K562 (cell line): ENCODE measurements around the gene VARS1. TPM values are rescaled to one million over a fixed set of nuclear protein-coding genes. Genes with fewer than 3 reads are reported as not detected.

Source experiments
- CBX2 ChIP-seq: fragments of 200-600 bp; sonication (generic); IDR thresholded peaks from one replicate; pipeline ENCODE4 v1.6.1; 2012; ENCODE audit warnings: mild to moderate bottlenecking, low read length, inconsistent platforms; ENCODE audit not compliant: insufficient read depth, poor library complexity, severe bottlenecking
- CEBPG ChIP-seq, 3 experiments: fragments of 200-800 bp in 1 of 3; sonication (Bioruptor generic) in 1 of 3; sonication (generic) in 1 of 3; formaldehyde crosslinking in 1 of 3; IDR thresholded peaks in 2 of 3; conservative IDR thresholded peaks in 1 of 3; 2 replicates each; pipeline versions ENCODE4 v1.6.1 to v1.8.0; 2016 to 2022; ENCODE audit warnings: missing compliant biosample characterization in 2 of 3, missing genetic modification characterization in 2 of 3, mild to moderate bottlenecking in 1 of 3, missing genetic modification reagents in 1 of 3
- HDAC2 ChIP-seq: fragments of 450-650 bp; IDR thresholded peaks from 2 replicates; pipeline ENCODE4 v1.6.1; 2016; ENCODE audit warnings: mild to moderate bottlenecking
- HDAC8 ChIP-seq: fragments of 450-650 bp; IDR thresholded peaks from 2 replicates; pipeline ENCODE4 v1.6.1; 2016; ENCODE audit warnings: mild to moderate bottlenecking, missing genetic modification characterization, moderate library complexity, missing compliant biosample characterization
- HMG20B ChIP-seq: fragments of 250-450 bp; sonication (Bioruptor Pico); IDR thresholded peaks from 2 replicates; pipeline ENCODE4 v1.5.0; 2021; ENCODE audit warnings: mild to moderate bottlenecking
- MTF1 ChIP-seq: fragments of 250-450 bp; sonication (Bioruptor Pico); IDR thresholded peaks from 2 replicates; pipeline ENCODE4 v1.9.0; 2021; ENCODE audit warnings: moderate library complexity, mild to moderate bottlenecking, inconsistent platforms, borderline replicate concordance
- NFRKB ChIP-seq: fragments of 450-650 bp; IDR thresholded peaks from 2 replicates; pipeline ENCODE4 v1.6.1; 2016; ENCODE audit warnings: low read depth
- NFXL1 ChIP-seq: fragments of 450-650 bp; formaldehyde crosslinking; IDR thresholded peaks from 2 replicates; pipeline ENCODE4 v1.4.0; 2021; ENCODE audit warnings: mild to moderate bottlenecking
- POLR2H ChIP-seq: IDR thresholded peaks from 2 replicates; pipeline ENCODE4 v1.6.1; 2016; ENCODE audit warnings: missing genetic modification characterization, low read depth, mild to moderate bottlenecking, control low read depth, missing compliant biosample characterization, moderate library complexity
- PURB ChIP-seq: sonication (generic); formaldehyde crosslinking; IDR thresholded peaks from 2 replicates; pipeline ENCODE4 v1.9.0; 2021; ENCODE audit warnings: low read depth, mild to moderate bottlenecking, missing genetic modification reagents
- RB1 ChIP-seq: fragments of 450-650 bp; IDR thresholded peaks from 2 replicates; pipeline ENCODE4 v1.6.1; 2017; ENCODE audit warnings: low read depth, mild to moderate bottlenecking
- TCF7L2 ChIP-seq: fragments of 150-350 bp; IDR thresholded peaks from 2 replicates; pipeline ENCODE4 v1.6.1; 2016; ENCODE audit warnings: low read depth, mild to moderate bottlenecking, low read length, moderate library complexity
- ZNF197 ChIP-seq: fragments of 200-800 bp; sonication (Bioruptor generic); IDR thresholded peaks from 2 replicates; pipeline ENCODE4 v1.6.1; 2016; ENCODE audit warnings: low read depth, missing genetic modification characterization, missing compliant biosample characterization
- ZNF444 ChIP-seq: fragments of 250-450 bp; sonication (Bioruptor Pico); IDR thresholded peaks from 2 replicates; pipeline ENCODE4 v1.4.0; 2020; ENCODE audit warnings: mild to moderate bottlenecking, moderate library complexity
- ZNF699 ChIP-seq: fragments of 250-450 bp; sonication (Bioruptor Pico); IDR thresholded peaks from 2 replicates; pipeline ENCODE4 v1.8.0; 2021; ENCODE audit warnings: mild to moderate bottlenecking, moderate library complexity; ENCODE audit not compliant: insufficient replicate concordance
- ZNF830 ChIP-seq: fragments of 250-450 bp; sonication (Bioruptor Pico); IDR thresholded peaks from 2 replicates; pipeline ENCODE4 v1.5.0; 2021; ENCODE audit warnings: mild to moderate bottlenecking
- polyA plus RNA-seq, 8 experiments: library from polyadenylated mRNA; depleted of rRNA in 4 of 8; stranded (reverse) in 5 of 8; unstranded in 3 of 8; fragments of >200 nt; fragmentation: Nextera tagmentation in 2 of 8; fragmentation: Illumina TruSeq in 1 of 8; extraction: Ambion mirVana in 2 of 8; extraction: Trizol in 1 of 8; gene quantifications; 2 replicates each; pipeline versions ENCODE4 v1.2.1 to v1.2.3, GENCODE V29; 2011 to 2014; ENCODE audit warnings: inconsistent platforms in 1 of 8, missing spikeins in 1 of 8
- total RNA-seq, 7 experiments: library from RNA; depleted of rRNA in 6 of 7; stranded (reverse); fragments of >200 nt in 6 of 7; fragmentation: Illumina TruSeq in 2 of 7; extraction: Trizol in 2 of 7; gene quantifications; 2 replicates each; pipeline versions ENCODE4 v1.2.1 to v1.2.3, GENCODE V29; 2011 to 2021; ENCODE audit warnings: low replicate concordance in 1 of 7
- TF ChIP-seq, protein P1 (sequence below): sonication (generic); formaldehyde crosslinking; IDR thresholded peaks from 2 replicates; pipeline ENCODE4 v1.8.1; 2023; ENCODE audit warnings: mild to moderate bottlenecking, missing genetic modification reagents, moderate library complexity
- TF ChIP-seq, protein P2 (sequence below): sonication (generic); formaldehyde crosslinking; IDR thresholded peaks from 2 replicates; pipeline ENCODE4 v1.9.0; 2022; ENCODE audit warnings: mild to moderate bottlenecking, missing genetic modification reagents
- TF ChIP-seq, protein P3 (sequence below): IDR thresholded peaks from 3 replicates; pipeline ENCODE4 v1.6.1; 2011; ENCODE audit warnings: borderline replicate concordance, mild to moderate bottlenecking; ENCODE audit not compliant: insufficient read length, insufficient read depth
- TF ChIP-seq, protein P4 (sequence below): sonication (generic); IDR thresholded peaks from 2 replicates; pipeline ENCODE4 v1.6.1; 2016
- TF ChIP-seq, protein P5 (sequence below): fragments of 450-650 bp; formaldehyde crosslinking; IDR thresholded peaks from 2 replicates; pipeline ENCODE4 v1.4.0; 2022; ENCODE audit warnings: missing genetic modification characterization
- TF ChIP-seq, protein P6 (sequence below): fragments of 450-650 bp; IDR thresholded peaks from 2 replicates; pipeline ENCODE4 v1.6.1; 2016

Gene VARS1
- total and polyA plus RNA-seq, 9 of the 15 experiments (the other 6 are each of a cell fraction or from before 2014, with no cell fraction given): 2.9 to 488 (median 130) TPM

DNA sequence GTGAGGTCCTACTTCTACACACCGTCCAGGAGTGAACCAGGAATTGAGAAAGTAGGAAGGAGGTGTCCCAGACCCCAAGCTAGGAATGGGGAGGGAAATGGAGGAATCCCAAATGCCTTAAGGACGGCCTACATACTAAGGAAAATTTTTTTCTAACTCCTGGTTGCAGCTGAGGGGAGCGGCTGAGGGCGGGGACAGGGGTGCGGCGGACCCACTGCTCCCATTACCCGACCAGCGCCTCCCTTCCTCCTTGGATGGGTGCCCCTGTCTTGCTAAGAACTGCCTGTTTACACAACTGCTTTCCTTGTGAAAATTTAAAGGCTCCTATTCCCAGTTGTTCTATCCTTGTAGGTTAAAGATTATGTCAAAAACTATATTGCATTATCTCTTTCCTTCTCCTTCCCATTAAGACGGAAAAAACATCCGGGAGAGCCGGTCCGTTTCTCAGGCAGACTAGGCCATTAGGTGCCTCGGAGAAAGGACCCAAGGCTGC is 31.3 kb upstream of the VARS1 start (continued):
- TF ChIP-seq, protein P1, sequence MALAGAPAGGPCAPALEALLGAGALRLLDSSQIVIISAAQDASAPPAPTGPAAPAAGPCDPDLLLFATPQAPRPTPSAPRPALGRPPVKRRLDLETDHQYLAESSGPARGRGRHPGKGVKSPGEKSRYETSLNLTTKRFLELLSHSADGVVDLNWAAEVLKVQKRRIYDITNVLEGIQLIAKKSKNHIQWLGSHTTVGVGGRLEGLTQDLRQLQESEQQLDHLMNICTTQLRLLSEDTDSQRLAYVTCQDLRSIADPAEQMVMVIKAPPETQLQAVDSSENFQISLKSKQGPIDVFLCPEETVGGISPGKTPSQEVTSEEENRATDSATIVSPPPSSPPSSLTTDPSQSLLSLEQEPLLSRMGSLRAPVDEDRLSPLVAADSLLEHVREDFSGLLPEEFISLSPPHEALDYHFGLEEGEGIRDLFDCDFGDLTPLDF (CRISPR knock-in tag): no peak
- TF ChIP-seq, protein P2, sequence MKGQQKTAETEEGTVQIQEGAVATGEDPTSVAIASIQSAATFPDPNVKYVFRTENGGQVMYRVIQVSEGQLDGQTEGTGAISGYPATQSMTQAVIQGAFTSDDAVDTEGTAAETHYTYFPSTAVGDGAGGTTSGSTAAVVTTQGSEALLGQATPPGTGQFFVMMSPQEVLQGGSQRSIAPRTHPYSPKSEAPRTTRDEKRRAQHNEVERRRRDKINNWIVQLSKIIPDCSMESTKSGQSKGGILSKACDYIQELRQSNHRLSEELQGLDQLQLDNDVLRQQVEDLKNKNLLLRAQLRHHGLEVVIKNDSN (CRISPR knock-in tag): no peak
- peak; percentile 87; the same call in 1 of the 2 replicates for TF ChIP-seq ZNF830 (CRISPR knock-in tag)
- peak; percentile 81 for TF ChIP-seq ZNF444 (CRISPR knock-in tag)
- no peak for TF ChIP-seq POLR2H (tag)
- TF ChIP-seq PURB (CRISPR knock-in tag): no peak
- no peak for TF ChIP-seq ZNF197
- no peak for TF ChIP-seq CBX2
- TF ChIP-seq NFRKB: no peak
- no peak for TF ChIP-seq ZNF699 (CRISPR knock-in tag)
- no peak for TF ChIP-seq MTF1
- no peak for TF ChIP-seq TCF7L2
- TF ChIP-seq RB1: no peak
- peak; percentile 81; the same call in 1 of the 2 replicates for TF ChIP-seq HDAC2
- no peak; the same call in 1 of the 2 replicates for TF ChIP-seq NFXL1 (CRISPR knock-in tag)
- TF ChIP-seq HMG20B (CRISPR knock-in tag): 0 out of 2 replicates have a peak, but pooled peaks have one; percentile 73
- TF ChIP-seq HDAC8 (tag): no peak; the same call in 1 of the 2 replicates
- TF ChIP-seq CEBPG (CRISPR knock-in tag; IDR thresholded peaks at IDR 0.05): 0 out of 2 replicates have a peak, but pooled peaks have one; percentile 1
- TF ChIP-seq CEBPG (tag; conservative IDR thresholded peaks at IDR 0.05 in 1 of 2, IDR thresholded peaks at IDR 0.05 in 1 of 2): 0 out of 4 replicates have a peak, but pooled peaks of 1 of the 2 experiments have one; percentile 24
- TF ChIP-seq, protein P3, sequence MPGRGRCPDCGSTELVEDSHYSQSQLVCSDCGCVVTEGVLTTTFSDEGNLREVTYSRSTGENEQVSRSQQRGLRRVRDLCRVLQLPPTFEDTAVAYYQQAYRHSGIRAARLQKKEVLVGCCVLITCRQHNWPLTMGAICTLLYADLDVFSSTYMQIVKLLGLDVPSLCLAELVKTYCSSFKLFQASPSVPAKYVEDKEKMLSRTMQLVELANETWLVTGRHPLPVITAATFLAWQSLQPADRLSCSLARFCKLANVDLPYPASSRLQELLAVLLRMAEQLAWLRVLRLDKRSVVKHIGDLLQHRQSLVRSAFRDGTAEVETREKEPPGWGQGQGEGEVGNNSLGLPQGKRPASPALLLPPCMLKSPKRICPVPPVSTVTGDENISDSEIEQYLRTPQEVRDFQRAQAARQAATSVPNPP: no peak
- TF ChIP-seq, protein P4, sequence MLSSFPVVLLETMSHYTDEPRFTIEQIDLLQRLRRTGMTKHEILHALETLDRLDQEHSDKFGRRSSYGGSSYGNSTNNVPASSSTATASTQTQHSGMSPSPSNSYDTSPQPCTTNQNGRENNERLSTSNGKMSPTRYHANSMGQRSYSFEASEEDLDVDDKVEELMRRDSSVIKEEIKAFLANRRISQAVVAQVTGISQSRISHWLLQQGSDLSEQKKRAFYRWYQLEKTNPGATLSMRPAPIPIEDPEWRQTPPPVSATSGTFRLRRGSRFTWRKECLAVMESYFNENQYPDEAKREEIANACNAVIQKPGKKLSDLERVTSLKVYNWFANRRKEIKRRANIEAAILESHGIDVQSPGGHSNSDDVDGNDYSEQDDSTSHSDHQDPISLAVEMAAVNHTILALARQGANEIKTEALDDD: no peak
- TF ChIP-seq, protein P5, sequence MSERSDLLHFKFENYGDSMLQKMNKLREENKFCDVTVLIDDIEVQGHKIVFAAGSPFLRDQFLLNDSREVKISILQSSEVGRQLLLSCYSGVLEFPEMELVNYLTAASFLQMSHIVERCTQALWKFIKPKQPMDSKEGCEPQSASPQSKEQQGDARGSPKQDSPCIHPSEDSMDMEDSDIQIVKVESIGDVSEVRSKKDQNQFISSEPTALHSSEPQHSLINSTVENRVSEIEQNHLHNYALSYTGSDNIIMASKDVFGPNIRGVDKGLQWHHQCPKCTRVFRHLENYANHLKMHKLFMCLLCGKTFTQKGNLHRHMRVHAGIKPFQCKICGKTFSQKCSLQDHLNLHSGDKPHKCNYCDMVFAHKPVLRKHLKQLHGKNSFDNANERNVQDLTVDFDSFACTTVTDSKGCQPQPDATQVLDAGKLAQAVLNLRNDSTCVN (CRISPR knock-in tag): peak; percentile 43; the same call in 1 of the 2 replicates
- TF ChIP-seq, protein P6, sequence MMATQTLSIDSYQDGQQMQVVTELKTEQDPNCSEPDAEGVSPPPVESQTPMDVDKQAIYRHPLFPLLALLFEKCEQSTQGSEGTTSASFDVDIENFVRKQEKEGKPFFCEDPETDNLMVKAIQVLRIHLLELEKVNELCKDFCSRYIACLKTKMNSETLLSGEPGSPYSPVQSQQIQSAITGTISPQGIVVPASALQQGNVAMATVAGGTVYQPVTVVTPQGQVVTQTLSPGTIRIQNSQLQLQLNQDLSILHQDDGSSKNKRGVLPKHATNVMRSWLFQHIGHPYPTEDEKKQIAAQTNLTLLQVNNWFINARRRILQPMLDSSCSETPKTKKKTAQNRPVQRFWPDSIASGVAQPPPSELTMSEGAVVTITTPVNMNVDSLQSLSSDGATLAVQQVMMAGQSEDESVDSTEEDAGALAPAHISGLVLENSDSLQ: no peak
